HG02840 (cell line): ENCODE measurements around the gene TNRC6B.

Source experiments
- ATAC-seq: cut with Tn5 transposase; IDR thresholded peaks from one replicate; pipeline ENCODE4 v1.9.1; 2021; ENCODE audit warnings: mild to moderate bottlenecking, moderate library complexity, moderate number of reproducible peaks; ENCODE audit not compliant: unreplicated experiment, low FRiP score

The TNRC6B gene

DNA sequence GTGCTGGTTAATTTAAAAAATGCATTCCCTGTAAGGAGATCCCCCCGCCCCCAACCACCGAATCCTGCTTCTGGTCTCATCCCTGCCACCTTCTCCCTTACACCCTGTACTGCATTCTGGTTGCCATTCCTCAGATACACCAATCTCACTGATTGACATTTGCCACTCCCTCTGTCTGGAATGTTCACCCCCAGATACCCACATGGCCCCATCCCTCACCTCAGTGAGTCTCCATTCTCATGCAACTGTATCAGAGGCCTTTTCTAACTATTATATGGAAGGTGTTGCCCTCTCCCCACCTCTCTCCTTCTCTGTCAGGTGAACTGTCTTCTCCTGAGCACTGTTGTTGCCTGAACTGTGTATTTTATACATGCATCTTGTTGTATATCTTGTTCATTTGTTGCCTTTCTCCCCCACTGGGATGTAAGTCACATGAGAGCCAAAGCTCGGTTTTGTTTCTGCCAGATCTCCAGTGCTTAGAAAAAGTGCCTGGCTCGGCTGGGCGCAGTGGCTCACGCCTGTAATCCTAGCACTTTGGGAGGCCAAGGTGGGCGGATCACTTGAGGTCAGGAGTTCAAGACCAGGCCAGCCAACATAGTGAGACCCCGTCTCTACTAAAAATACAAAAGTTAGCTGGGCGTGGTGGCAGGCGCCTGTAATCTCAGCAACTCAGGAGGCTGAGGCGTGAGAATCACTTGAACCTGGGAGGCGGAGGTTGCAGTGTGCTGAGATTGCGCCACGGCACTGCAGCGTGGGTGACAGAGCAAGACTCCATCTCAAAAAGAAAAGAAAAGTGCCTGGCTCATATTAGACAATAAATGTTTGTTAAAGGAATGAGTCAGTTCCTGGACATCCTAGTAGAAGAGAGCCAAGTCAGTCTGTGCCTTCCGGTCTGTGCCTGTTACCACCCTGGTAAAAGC is 61.0 kb downstream of the TNRC6B start:
- no peak for ATAC-seq

DNA sequence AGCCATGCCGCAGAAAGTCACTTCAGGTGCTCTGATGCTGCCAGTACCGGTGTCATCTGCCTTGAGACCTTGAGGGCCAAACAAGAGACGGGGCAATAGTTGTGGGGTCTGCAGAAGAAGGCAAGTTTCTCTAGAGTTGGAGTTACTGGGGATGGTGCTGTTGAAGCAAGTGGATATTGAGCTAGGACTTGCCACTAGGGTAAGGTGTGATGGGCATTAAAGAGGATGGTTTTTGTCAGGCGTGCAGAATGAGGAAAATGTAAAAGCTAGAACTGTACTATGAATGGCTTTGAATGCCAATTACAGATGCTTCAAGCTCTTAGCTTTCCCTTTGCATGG is 61.6 kb downstream of the TNRC6B start:
- ATAC-seq: no peak

DNA sequence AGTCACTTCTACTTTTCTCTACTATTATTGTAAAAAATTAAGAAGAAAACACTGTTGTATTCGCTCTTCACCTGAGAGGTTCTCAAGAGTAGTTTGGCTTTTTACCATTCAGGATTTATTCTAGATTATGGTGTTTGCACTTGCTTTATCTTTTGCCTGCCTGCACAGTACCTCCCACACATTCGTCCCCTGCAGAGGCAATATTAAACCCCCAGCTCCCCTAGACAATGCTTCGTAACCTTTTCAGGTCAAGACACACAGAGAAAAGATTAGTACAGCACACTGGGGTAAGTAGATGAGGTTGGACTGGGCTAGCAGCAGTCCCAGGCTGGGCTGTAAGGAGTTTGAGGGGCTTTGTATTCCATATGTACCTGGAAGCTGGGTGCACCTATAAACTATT is 62.4 kb downstream of the TNRC6B start:
- ATAC-seq: no peak

DNA sequence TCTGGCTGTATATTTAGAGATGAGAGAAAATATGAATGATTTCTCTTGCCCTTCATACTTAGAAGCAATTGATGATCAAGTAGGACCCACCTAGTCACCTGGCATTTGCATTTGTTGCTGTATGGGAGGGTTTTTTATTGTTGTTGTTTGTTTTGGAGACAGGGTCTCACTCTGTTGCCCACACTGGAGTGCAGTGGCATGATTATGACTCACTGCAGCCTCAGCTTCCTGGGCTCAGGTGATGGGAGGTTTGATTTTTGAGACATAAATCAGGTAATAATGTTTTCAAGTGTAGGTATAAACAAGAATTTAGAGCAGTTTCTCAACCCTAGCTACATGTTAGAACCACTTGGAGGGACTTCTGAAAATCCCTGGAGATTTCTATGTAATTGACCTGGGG is 63.0 kb downstream of the TNRC6B start:
- no peak for ATAC-seq

DNA sequence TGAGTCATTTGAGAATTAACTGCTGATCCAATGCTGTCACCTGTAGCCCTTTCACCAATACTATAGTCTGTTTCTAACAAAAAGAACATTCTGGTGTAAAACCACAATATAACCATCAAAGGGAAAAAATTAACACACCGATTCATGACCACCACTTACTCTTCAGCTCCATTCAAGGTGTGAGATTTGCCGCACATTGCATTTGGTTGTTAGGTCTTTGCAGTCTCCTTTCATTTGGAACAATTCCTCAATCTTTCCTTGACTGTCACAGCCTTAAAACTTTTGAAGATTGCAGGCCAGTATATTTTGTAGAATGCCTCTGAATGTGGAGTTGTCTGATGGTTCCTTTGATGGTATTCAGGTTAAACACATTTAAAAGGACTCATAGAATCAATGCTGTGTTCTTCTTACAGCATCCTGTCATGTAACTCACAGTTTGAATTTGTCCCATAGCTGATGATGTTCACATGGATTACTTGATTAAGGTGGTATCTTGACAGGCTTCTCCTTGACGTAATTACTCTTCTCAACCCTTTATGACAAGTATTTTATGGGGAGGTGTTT is 63.6 kb downstream of the TNRC6B start:
- no peak for ATAC-seq

DNA sequence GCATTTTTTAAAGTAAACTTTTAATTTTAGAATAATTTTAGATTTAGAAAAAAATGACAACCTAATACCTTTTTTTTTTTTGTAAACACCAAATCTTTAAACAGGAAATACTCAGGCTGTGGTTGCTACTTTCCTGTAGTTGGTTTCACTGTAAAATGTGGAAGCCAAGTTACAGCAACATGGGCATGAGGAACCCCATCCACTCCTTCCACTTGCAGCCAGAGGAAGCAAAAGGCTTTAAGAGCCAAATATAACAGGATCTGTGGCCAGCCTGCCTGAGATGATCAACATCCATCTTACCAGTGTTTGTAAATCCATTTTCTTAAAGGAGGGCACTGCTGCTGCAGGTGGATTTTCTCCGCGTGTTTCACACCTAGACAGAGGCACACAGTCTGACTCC is 66.2 kb downstream of the TNRC6B start:
- ATAC-seq: no peak

DNA sequence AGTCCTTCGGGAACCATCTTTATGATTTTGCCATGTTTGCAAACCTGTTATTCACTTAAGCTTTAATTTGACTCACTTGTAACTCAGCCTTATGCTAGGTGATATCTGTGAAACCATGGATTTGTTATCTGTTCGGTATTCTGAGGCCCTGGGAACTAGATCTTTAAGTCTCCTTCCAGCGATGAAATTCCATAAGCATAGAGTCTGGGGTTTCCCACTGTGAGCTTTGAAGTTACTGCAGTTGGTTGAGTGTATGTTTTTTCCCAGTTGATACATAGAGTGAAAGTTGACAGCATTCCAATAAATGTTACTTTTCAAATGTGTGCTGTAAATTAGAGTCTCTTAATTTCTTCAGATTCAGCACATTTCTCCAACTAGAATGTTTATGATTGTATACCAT is 66.9 kb downstream of the TNRC6B start:
- ATAC-seq: no peak

DNA sequence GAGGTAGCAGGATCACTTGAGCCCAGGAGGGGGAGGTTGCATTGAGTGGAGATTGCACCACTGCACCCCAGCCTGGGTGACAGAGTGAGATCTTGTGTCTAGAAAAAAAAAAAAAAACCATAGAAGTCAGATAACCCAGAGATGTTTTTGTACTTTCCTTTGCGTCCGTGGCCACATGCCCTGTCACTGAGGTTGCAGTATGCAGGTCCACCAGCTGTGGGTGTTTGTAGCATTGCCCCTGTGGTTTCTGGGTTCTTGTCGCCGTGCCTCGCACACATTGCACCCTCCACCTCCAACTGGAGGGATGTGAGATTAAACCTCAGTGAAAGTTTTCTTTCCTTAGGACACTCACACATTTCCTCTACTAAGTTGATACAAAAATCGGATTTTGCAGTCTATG is 70.3 kb downstream of the TNRC6B start:
- ATAC-seq: no peak

DNA sequence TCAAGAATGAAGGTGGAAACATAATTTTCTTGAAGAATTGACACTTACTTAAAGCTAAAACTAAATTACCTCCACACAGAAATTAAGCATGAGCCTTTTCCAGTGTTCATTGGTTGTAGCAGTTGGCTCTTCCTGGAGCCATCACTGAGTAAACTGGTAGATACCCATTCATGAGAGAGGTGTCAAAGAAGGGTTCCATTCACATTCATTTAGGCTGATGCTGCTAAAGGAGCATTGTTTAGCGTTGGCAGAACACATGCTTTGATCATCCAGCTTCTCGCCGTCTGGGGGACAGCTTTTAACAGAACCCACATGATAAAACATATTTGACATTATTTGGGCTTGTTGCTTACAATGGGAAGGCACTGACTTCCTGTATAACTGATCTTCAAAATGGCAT is 71.6 kb downstream of the TNRC6B start:
- no peak for ATAC-seq

DNA sequence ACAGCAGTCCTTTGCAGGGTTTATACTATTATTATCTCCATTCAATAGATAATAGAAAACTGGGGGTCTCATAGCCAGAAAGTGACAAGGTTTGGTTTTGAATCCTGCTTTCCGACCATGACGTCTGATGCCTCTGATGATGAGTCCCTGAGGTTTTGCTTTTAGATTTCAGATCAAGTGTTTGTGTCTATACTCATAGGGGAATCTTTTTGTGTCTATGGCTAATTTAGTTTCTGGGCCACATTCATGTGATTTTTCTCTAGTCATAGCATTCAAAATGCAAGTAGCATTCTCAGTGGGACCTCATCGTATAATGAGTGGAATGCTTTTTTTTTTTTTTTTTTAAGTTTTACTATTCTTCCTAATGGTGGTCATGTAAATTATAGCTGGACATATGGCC is 72.9 kb downstream of the TNRC6B start:
- no peak for ATAC-seq

DNA sequence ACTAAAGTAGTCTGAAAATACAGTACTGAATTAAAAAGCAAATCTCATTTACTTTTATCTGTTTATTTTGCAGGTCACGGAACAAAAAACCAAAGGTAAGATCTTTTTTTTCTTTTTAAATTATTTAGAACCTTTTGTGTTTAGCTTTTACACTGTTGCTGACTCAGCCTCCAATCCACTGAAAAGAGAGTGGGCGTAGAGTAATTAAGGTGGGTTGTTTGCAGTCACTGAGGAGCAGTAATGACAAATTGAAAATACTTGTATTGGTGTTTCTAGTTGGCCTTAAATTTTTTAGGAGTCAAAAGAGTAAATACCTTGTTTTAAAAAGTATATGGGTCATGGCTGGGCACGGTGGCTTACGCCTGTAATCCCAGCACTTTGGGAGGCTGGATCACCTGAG is 73.4 kb downstream of the TNRC6B start:
- no peak for ATAC-seq

DNA sequence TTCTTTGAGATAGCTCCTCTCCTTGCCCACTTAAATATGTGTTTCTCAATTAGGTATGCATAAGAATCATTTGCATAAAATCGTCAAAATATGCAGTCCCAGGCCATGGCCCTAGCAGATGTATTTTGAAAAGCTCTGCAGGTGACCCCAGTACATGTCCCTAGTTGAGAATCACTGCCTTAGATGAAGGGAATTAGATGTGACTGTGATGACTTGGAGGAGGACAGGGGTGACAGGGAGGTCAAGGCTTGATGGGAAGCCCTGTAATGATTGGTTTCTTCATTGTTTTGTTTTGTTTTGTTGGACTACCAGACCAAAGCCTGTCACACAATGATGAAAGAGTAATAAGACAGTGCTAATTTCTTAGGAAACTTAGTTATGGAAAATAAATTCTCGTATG is 74.4 kb downstream of the TNRC6B start:
- no peak for ATAC-seq

DNA sequence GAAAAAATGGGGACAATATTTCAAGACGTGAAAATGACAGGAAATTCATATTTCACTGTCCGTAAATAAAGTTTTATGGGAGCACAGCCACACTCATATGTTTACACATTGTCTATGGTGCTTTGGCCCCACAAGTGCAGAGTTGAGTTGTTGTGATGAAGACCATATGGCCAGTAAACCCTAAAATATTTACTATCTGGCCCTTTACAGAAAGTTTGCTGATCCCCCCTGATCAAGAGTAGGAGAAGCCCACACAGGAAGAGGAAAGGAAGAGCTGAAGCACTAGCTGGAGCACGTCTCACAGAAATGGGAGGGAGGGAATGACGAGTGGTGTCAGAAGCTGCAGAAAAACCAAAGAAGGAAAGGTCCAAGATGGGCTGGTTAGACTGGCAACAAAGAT is 78.8 kb downstream of the TNRC6B start:
- ATAC-seq: no peak

DNA sequence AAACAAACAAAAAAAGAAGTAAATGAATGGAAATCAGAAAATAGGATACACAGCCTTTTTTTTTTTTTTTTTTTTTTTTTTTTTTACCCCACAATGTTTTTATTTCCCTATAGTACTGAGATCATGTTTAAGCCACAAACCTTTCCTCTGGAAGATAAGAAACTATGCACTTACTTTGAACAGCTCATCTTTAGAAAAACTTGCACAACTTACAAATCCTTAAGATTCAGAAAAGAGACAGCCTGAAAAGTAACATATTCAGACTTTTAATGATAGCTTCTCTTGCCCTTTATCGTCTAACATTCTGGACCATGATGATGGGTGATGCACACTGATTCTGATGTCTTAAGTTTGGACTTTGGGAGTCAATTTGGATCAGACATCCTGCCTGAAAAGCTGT is 80.3 kb downstream of the TNRC6B start:
- no peak for ATAC-seq

DNA sequence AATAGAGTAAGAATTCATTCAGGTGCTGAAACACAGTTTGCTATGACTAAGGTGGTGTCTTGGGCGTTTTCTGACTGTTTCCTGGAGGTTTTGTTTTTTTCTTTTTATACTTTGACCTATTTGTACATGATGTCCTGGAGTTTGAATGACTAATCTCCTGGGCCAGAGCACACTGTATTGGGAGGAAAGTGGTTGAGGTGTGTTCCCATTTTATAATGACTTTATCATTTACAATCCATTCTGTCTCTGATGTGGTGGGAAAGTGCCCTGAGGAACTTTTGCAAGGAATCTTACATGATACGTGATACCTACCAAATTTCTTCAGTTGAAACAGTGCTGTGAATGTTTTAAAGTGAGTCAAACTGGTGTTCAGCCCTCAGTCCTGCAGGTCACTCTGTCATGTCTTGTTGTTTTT is 80.8 kb downstream of the TNRC6B start:
- no peak for ATAC-seq

DNA sequence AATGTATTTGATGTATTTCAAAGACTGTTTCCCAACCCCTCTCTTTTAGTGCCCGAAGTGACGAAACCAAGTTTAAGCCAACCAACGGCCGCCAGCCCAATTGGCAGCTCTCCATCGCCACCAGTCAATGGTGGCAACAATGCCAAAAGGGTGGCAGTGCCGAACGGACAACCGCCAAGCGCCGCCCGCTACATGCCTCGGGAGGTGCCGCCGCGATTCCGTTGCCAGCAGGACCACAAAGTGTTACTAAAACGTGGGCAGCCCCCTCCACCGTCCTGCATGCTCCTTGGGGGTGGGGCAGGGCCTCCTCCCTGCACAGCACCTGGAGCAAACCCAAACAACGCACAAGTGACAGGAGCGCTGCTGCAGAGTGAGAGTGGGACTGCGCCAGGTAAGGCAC is 84.1 kb downstream of the TNRC6B start:
- ATAC-seq: no peak

DNA sequence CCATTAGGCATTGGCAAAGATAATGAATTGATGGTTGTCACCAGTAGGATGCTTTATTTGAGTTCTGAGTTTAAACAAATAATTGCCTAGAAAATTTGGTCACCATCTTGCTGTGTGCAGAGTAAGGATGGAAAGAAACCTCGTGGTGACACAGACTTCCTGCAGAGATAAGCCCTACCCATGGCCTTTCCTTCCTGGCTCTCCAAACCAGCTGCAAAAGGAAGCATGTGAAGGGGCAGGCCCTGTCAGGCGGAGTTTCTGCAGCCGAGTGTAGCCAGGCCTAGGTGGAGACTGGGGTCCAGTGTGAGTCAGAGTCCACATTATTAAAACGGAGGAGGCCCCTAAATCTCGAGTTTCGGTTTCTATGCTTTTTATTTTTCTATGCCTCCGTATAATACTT is 85.5 kb downstream of the TNRC6B start:
- no peak for ATAC-seq

DNA sequence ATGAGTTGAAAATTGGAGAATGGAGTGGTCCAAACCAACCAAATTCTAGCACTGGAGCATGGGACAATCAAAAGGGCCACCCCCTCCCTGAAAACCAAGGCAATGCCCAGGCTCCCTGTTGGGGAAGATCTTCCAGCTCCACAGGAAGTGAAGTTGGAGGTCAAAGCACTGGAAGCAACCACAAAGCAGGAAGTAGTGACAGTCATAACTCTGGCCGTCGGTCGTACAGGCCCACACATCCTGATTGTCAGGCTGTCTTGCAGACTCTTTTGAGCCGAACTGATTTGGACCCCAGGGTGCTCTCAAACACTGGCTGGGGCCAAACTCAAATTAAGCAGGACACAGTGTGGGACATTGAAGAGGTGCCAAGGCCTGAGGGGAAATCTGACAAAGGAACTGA is 88.1 kb downstream of the TNRC6B start:
- no peak for ATAC-seq

DNA sequence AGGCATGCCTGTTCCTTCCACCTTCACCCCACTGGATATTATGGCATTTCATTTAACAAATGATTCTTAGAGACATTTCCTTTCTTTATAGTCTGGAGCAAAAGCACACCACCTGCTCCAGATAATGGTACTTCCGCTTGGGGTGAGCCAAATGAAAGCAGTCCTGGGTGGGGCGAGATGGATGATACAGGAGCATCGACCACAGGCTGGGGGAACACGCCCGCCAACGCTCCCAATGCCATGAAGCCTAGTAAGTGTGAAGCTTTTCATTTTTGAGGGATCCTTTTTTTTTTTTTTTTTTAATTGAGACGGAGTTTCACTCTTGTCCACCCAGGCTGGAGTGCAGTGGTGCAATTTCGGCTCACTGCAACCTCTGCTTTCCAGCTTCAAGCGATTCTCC is 92.3 kb downstream of the TNRC6B start:
- no peak for ATAC-seq

DNA sequence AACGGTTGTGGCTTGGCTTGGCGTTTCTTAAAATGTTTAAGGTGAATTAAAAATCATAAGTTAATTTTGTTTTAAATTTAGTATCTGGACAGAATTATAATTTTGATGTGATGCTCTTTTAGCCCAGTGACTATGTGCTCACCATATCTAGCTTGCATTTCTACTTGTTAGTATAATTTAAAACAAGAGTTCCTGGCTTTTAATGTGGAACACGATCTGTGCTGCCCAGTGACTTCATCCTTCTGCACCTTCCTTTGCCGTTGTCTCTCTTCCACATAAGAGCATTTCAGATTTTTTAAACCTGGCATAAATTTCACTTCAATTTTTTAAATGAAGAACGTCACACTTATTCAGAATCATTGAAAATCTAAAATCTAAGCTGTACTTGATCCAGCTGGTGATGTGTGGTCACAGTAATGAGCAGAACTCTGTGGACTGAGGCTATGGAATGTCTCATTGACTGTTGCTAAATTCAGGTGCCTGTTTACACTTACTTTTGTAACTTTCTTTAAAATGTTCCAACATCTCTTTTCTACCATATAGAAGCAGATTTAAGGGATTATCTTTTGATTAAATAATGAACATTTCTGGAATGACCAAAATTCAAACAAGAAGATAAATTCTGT is 93.1 kb downstream of the TNRC6B start:
- ATAC-seq: no peak

DNA sequence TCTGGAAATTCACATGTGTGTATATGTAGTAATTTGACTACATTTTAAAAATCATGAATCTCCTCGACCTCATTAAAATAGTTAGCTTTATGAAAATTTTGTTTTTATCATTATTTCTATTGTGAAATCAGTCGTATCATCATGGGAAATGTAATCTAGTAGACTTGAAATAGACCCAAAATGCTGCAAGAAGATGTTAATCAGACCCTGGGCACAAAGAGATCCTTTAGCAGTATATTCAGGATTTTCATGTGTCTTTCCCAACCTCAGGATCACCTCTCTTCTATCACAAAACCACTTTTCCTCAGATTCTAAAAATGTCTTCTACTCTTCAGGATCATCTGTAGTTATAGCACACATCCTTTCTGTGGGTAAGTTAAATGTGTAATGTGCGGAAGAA is 93.7 kb downstream of the TNRC6B start:
- no peak for ATAC-seq

DNA sequence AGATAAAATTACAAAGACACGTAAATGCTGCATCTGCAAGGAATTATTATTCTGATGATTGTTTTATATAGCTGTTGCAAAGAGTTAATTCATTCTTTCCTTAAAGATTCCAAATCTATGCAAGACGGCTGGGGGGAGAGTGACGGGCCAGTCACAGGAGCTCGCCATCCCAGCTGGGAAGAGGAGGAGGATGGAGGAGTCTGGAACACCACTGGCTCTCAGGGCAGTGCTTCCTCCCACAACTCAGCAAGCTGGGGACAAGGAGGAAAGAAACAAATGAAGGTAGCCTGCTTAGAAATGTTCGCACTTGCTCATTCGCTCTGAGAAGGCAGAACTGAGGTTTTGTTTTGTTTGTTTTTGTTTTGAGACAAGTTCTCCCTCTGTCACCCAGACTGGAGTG is 95.6 kb downstream of the TNRC6B start:
- ATAC-seq: no peak
